GM21381 (cell line): ENCODE measurements around the gene GGCX.
A peak's percentile ranks its signal among the peaks of the same experiment; 100 is the strongest.
"Not testable (repeated sequence)": the region's sequence is repeated elsewhere in the genome, so short reads cannot be mapped to it uniquely, and the experiment has no call there.

Source experiments
- ATAC-seq: cut with Tn5 transposase; IDR thresholded peaks from one replicate; pipeline ENCODE4 v1.9.1; 2021; ENCODE audit warnings: mild to moderate bottlenecking, moderate library complexity; ENCODE audit not compliant: unreplicated experiment

The GGCX gene

GRCh38 chr2:85561280-85562212 is at the start of gene GGCX:
Gene GGCX, minus strand, starts transcription at chr2:85561493. Its CDS starts 65 bp downstream, at chr2:85561428.
- ATAC-seq: peak; percentile 89

- no peak for ATAC-seq
These were observed 46.2 kb upstream of the GGCX start for GRCh38 chr2:85607268-85608215.

GRCh38 chr2:85606116-85606455 is 44.8 kb upstream of the GGCX start:
- no peak for ATAC-seq

GRCh38 chr2:85605406-85606115 is 44.3 kb upstream of the GGCX start:
- no peak for ATAC-seq

GRCh38 chr2:85604568-85605339 is 43.5 kb upstream of the GGCX start:
- ATAC-seq: no peak

- ATAC-seq: not testable (repeated sequence)
These were observed 42.8 kb upstream of the GGCX start for GRCh38 chr2:85604133-85604444.

- peak; percentile 96 for ATAC-seq
These were observed 41.4 kb upstream of the GGCX start, which contains the start of gene TMEM150A for GRCh38 chr2:85602476-85603234. Gene TMEM150A, minus strand, starts transcription at chr2:85602698. Its CDS starts 750 bp downstream, at chr2:85601948.

- peak; percentile 39 for ATAC-seq
These were observed 40.6 kb upstream of the GGCX start for GRCh38 chr2:85601771-85602475.

GRCh38 chr2:85600951-85601770 is 39.9 kb upstream of the GGCX start:
- no peak for ATAC-seq

GRCh38 chr2:85600235-85600575 is 38.9 kb upstream of the GGCX start:
- no peak for ATAC-seq

GRCh38 chr2:85599468-85600234 is 38.4 kb upstream of the GGCX start:
- ATAC-seq: no peak

GRCh38 chr2:85598594-85599340 is 37.5 kb upstream of the GGCX start:
- no peak for ATAC-seq

GRCh38 chr2:85597241-85597640 is 35.9 kb upstream of the GGCX start:
- ATAC-seq: no peak

- ATAC-seq: no peak
These were observed 35.3 kb upstream of the GGCX start for GRCh38 chr2:85596486-85597143.

- no peak for ATAC-seq
These were observed 34.7 kb upstream of the GGCX start for GRCh38 chr2:85596026-85596333.

GRCh38 chr2:85595301-85596025 is 34.2 kb upstream of the GGCX start, which contains the start of gene RNF181:
Gene RNF181, plus strand, starts transcription at chr2:85595745. Its CDS starts 19 bp downstream, at chr2:85595764.
- ATAC-seq: peak; percentile 98
